Epidermal melanocyte (primary cell): ENCODE data around the gene VSX1.
A peak's percentile ranks its signal among the peaks of the same experiment; 100 is the strongest.

Experiments
- DNase-seq: peaks from one replicate; pipeline ENCODE4 v3.0.0; 2011; ENCODE audit warnings: low spot score; ENCODE audit not compliant: insufficient read length

VSX1 gene

GRCh38 chr20:25040438-25040831 is 41.5 kb downstream of the VSX1 start:
- no peak for DNase-seq

GRCh38 chr20:25039697-25040437 is 42.1 kb downstream of the VSX1 start:
- peak; percentile 16 for DNase-seq

- DNase-seq, result peak; percentile 7
Observed at GRCh38 chr20:25038591-25039015, 43.3 kb downstream of the VSX1 start.

- peak; percentile 13 for DNase-seq
Observed at GRCh38 chr20:25038103-25038410, 43.9 kb downstream of the VSX1 start.

GRCh38 chr20:25037288-25038102 is 44.4 kb downstream of the VSX1 start:
- DNase-seq, result no peak

GRCh38 chr20:25036331-25036936 is 45.5 kb downstream of the VSX1 start:
- no peak for DNase-seq

- no peak for DNase-seq
Observed at GRCh38 chr20:25035921-25036320, 46.0 kb downstream of the VSX1 start.

- no peak for DNase-seq
Observed at GRCh38 chr20:25033924-25034300, 48.0 kb downstream of the VSX1 start.

- DNase-seq, result no peak
Observed at GRCh38 chr20:25033265-25033923, 48.5 kb downstream of the VSX1 start.

- DNase-seq, result peak; percentile 59
Observed at GRCh38 chr20:25032478-25033264, 49.3 kb downstream of the VSX1 start.

GRCh38 chr20:25032065-25032477 is 49.9 kb downstream of the VSX1 start:
- no peak for DNase-seq

- DNase-seq, result no peak
Observed at GRCh38 chr20:25031241-25031640, 50.7 kb downstream of the VSX1 start.

- no peak for DNase-seq
Observed at GRCh38 chr20:25030649-25031207, 51.2 kb downstream of the VSX1 start.

GRCh38 chr20:25030007-25030648 is 51.8 kb downstream of the VSX1 start:
- DNase-seq, result no peak

GRCh38 chr20:25025986-25026605 is 55.8 kb downstream of the VSX1 start:
- DNase-seq, result no peak
